Thymus (tissue), 11 donors: ENCODE data around the gene MRTFB. TPM values are rescaled to one million over a fixed set of nuclear protein-coding genes. Genes with fewer than 3 reads are reported as not detected.

Source experiments
- DNase-seq, 9 donors: peaks; one replicate each; pipeline ENCODE4 v3.0.0-alpha.2; 2013; ENCODE audit warnings: low spot score in 9 of 9, low read depth in 6 of 9, missing footprints in 1 of 9
- H3K27ac ChIP-seq, 2 donors: one replicate each; pipeline ENCODE4 v1.5.1; 2013; ENCODE audit warnings: control low read depth in 1 of 2, low read depth in 1 of 2, low read length in 1 of 2, mild to moderate bottlenecking in 1 of 2, moderate library complexity in 1 of 2
- H3K27me3 ChIP-seq, 2 donors: one replicate each; pipeline ENCODE4 v1.5.1; 2013; ENCODE audit warnings: low read length in 1 of 2; ENCODE audit not compliant: control insufficient read depth in 2 of 2, insufficient read depth in 1 of 2
- H3K36me3 ChIP-seq, 2 donors: one replicate each; pipeline ENCODE4 v1.5.1; 2013; ENCODE audit warnings: low read length in 1 of 2, mild to moderate bottlenecking in 1 of 2, moderate library complexity in 1 of 2; ENCODE audit not compliant: control insufficient read depth in 2 of 2, insufficient read depth in 2 of 2
- H3K4me1 ChIP-seq, 2 donors: one replicate each; pipeline ENCODE4 v1.5.1; 2013; ENCODE audit warnings: low read length in 2 of 2; ENCODE audit not compliant: control insufficient read depth in 2 of 2, insufficient read depth in 2 of 2
- H3K4me3 ChIP-seq, 2 donors: one replicate each; pipeline ENCODE4 v1.5.1; 2013; ENCODE audit warnings: low read length in 2 of 2, control low read depth in 1 of 2, mild to moderate bottlenecking in 1 of 2
- H3K9me3 ChIP-seq, 2 donors: one replicate each; pipeline ENCODE4 v1.5.1; 2013; ENCODE audit warnings: low read length in 1 of 2, mild to moderate bottlenecking in 1 of 2; ENCODE audit not compliant: control insufficient read depth in 2 of 2, insufficient read depth in 1 of 2
- WGBS: extraction: QIAGEN DNeasy Blood & Tissue Kit; methylation state at CpG from one replicate; pipeline ENCODE4 v1.1.7; 2013; 5-methylcytosine and 5-hydroxymethylcytosine counted together
- polyA plus RNA-seq: library from polyadenylated mRNA; stranded (reverse); fragments of 200-250 nt; gene quantifications from one replicate; pipeline ENCODE4 v1.2.3, GENCODE V29; 2013
- total RNA-seq: library from RNA; stranded (reverse); fragments of 120-200 nt; gene quantifications from one replicate; pipeline ENCODE4 v1.2.4, GENCODE V29; 2013
- donor health status: healthy.

The MRTFB gene
- total and polyA plus RNA-seq, 2 donors = 8.3 to 10.7 TPM

GRCh38 chr16:14301169-14302030 lies 230.3 kb downstream of the MRTFB start:
- under 1% methylated on average over 33 of the region's 34 CpGs for WGBS
- Histone ChIP-seq H3K9me3 (no peaks in the 10 kb centered on the region), H3K4me1 (peaks cover 29 to 42% of the 10 kb centered on the region in 2 donors), H3K27me3 (peaks cover 0 to 32% of the 10 kb centered on the region in 2 donors), H3K36me3 (no peaks in the 10 kb centered on the region), H3K27ac (peak overlapping the region in 1 of 2 donors; percentile 27), H3K4me3 (peak overlapping the region; percentile 34 to 94)
- DNase-seq = peak in 2 of 9 donors; percentile 33 to 60

DNA sequence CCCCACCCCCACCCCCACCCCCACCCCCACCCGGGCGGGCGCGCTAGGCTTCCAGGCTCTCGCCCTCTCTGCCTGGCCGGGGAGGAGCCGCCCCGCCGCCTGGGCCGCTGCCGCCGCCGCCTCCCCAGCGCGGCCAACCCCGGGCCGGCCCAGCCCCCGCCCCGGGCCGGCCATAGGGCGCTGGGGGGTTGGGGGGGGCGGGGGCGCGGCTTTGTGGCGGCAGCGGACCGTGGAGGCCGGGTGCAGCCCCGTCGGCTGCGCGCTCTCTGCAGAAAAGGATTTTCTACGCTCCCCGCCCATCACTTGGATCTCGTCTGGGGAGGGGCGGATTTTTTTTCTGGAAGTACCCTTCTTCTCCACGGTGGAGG lies 230.9 kb downstream of the MRTFB start:
- H3K4me1 ChIP-seq = peaks cover 35 to 48% of the 10 kb centered on the region in 2 donors
- H3K36me3 ChIP-seq = no peaks in the 10 kb centered on the region
- H3K27ac ChIP-seq = peak overlapping the region in 1 of 2 donors; percentile 36
- under 1% methylated on average over 37 of the region's 37 CpGs for WGBS
- peaks cover 0 to 32% of the 10 kb centered on the region in 2 donors for H3K27me3 ChIP-seq
- DNase-seq = no peak
- peak overlapping the region; percentile 62 to 94 for H3K4me3 ChIP-seq
- no peaks in the 10 kb centered on the region for H3K9me3 ChIP-seq

DNA sequence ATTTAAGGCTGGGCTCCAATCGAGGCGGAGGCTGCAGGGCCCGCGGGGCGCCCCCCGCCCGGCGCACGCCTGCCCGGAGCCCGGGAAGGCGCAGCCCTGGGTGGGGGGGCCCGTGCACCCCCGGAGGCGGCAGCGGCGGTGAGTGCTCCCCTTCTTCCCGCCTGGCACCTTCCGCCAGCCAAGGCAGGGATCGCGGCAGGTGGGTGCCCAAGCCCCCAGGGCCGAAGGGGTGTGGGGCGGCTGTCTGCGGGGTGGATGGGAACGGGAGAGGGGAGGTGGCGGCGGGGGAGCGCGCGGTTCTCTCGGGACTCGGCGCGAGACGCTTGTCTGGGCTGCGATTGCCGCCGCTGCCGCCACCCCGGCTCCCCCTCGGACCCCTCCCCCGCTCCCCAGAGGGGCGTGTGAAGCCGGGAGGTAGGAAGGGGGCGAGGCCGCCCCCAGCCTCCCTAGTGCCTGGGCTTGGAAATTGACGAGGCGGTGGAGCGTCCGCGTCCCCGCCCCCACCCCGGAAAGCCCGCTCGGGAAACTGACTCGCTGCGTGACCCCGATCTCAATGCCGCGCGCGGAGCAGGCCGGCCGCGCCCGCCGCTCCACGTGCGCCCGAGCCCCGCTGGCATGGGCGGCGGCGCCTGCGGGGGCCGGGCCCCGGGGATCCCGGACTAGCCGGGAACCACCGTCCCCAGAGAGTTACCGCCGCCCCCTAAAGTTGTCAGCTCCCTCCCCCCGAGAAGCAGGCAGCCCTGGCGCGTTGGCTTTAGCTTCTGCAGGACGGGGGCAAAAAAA lies 231.5 kb downstream of the MRTFB start:
- WGBS = under 1% methylated on average over 86 of the region's 86 CpGs
- Histone ChIP-seq H3K4me3 (peak overlapping the region; percentile 62 to 94), H3K27ac (peak overlapping the region in 1 of 2 donors; percentile 36), H3K4me1 (peaks cover 41 to 54% of the 10 kb centered on the region in 2 donors), H3K36me3 (no peaks in the 10 kb centered on the region), H3K27me3 (peaks cover 0 to 32% of the 10 kb centered on the region in 2 donors), H3K9me3 (no peaks in the 10 kb centered on the region)
- DNase-seq = peak in 3 of 9 donors; percentile 30 to 58 (median 40)

GRCh38 chr16:14303182-14303618 lies 232.1 kb downstream of the MRTFB start:
- Histone ChIP-seq H3K4me1 (peaks cover 47 to 60% of the 10 kb centered on the region in 2 donors), H3K27ac (peak overlapping the region in 1 of 2 donors; percentile 19), H3K27me3 (peaks cover 0 to 32% of the 10 kb centered on the region in 2 donors), H3K36me3 (no peaks in the 10 kb centered on the region), H3K9me3 (no peaks in the 10 kb centered on the region), H3K4me3 (peak overlapping the region; percentile 62 to 94)
- WGBS = 6% methylated on average over 14 of the region's 14 CpGs
- DNase-seq = peak in 2 of 9 donors; percentile 12 to 37

DNA sequence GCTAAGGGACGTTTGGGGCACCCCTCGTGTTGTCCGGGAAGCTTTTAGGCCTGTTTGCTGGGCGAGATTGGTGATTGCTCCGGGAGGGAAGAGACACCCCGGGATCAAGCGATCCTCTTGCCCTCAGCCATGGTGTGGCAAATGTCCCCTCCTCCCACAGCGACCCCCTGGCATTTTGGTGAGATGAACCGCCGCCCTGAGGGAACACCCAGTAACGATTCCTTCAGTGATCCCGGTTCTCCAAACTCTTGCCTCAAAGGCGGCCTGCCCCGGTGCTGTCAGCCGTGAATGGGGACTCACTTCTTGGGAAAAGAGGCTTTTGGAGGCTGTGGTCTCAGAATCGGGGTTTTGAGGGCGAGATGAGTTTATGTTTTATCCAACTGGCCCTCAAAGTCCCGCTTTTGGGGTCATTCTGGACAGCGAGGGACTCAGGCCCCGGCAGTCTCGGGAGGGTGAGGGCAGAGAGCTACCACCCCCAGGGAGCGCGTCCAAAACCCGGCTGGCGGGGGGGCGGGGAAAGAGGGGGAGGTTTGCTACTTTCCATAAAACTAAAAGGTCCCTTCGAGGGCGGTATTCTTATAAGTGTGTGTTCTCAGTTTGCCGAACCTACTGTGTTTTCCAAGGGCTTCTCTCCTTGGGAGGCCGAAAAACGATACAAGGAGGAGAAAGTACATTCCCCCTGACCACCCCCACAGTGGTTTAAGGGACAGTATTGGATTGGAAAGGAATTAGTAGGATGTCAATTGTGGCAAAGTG lies 232.7 kb downstream of the MRTFB start:
- Histone ChIP-seq H3K36me3 (no peaks in the 10 kb centered on the region), H3K4me1 (peaks cover 52 to 66% of the 10 kb centered on the region in 2 donors), H3K9me3 (no peaks in the 10 kb centered on the region), H3K4me3 (peak overlapping the region; percentile 62 to 94), H3K27me3 (peaks cover 0 to 32% of the 10 kb centered on the region in 2 donors), H3K27ac (peak overlapping the region in 1 of 2 donors; percentile 46)
- DNase-seq = peak in 1 of 9 donors; percentile 29
- WGBS = 24% methylated on average over 31 of the region's 31 CpGs

GRCh38 chr16:14304891-14305460 lies 233.9 kb downstream of the MRTFB start:
- no peak for DNase-seq
- no peak overlapping the region for H3K27ac ChIP-seq
- H3K9me3 ChIP-seq = no peaks in the 10 kb centered on the region
- no peak overlapping the region for H3K4me3 ChIP-seq
- peaks cover 0 to 32% of the 10 kb centered on the region in 2 donors for H3K27me3 ChIP-seq
- no peaks in the 10 kb centered on the region for H3K36me3 ChIP-seq
- WGBS = 92% methylated on average over 12 of the region's 12 CpGs
- peaks cover 62 to 77% of the 10 kb centered on the region in 2 donors for H3K4me1 ChIP-seq

GRCh38 chr16:14306485-14307058 lies 235.5 kb downstream of the MRTFB start:
- H3K27ac ChIP-seq = peak overlapping the region; percentile 96 to 99
- no peaks in the 10 kb centered on the region for H3K9me3 ChIP-seq
- WGBS = 93% methylated on average over 11 of the region's 11 CpGs
- H3K4me1 ChIP-seq = peaks cover 73 to 83% of the 10 kb centered on the region in 2 donors
- DNase-seq = no peak
- peaks cover 0 to 26% of the 10 kb centered on the region in 2 donors for H3K27me3 ChIP-seq
- no peaks in the 10 kb centered on the region for H3K36me3 ChIP-seq
- H3K4me3 ChIP-seq = no peak overlapping the region

- no peak overlapping the region for H3K4me3 ChIP-seq
- WGBS = 61% methylated on average over 10 of the region's 10 CpGs
- peak overlapping the region; percentile 96 to 99 for H3K27ac ChIP-seq
- DNase-seq = peak in 1 of 9 donors; percentile 37
- peaks cover 0 to 24% of the 10 kb centered on the region in 2 donors for H3K27me3 ChIP-seq
- no peaks in the 10 kb centered on the region for H3K9me3 ChIP-seq
- no peaks in the 10 kb centered on the region for H3K36me3 ChIP-seq
- peaks cover 73 to 81% of the 10 kb centered on the region in 2 donors for H3K4me1 ChIP-seq
These were observed 236.0 kb downstream of the MRTFB start for GRCh38 chr16:14307059-14307526.
